ENCODE measurements around the gene RFC5.

Gene RFC5

GRCh38 chr12:118055865-118056773, 39.6 kb downstream of the RFC5 start:
- DNase-seq (ENCODE audit: extremely low read depth, low read depth), result no peak
- TF ChIP-seq CTCF (IDR thresholded peaks at IDR 0.05; ENCODE audit: low read depth, low read length, missing control alignments), result no peak
- no peak overlapping the region for H3K4me3 ChIP-seq (replicated peaks; ENCODE audit: low read depth, low read length)

DNA sequence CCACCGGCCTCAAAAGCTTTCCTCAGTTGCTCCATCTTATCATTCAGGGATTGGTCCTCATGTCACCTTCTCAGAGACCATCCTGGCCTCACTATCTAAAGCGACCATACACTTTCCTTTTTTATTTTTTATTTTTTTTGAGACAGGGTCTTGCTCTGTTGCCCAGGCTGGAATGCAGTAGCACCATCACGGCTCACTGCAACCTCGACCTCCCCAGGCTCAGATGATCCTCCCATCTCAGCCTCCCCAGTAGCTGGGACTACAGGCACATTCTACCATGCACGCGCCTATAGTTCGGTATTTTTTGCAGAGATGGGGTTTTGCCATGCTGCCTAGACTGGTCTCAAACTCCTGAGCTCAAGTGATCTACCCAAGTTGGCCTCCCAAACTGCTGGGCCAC, 41.7 kb downstream of the RFC5 start:
- DNase-seq (ENCODE audit: extremely low read depth, low read depth), result no peak
- no peak for TF ChIP-seq CTCF (IDR thresholded peaks at IDR 0.05; ENCODE audit: low read depth, low read length, missing control alignments)
- H3K4me3 ChIP-seq (replicated peaks; ENCODE audit: low read depth, low read length), result no peak overlapping the region

DNA sequence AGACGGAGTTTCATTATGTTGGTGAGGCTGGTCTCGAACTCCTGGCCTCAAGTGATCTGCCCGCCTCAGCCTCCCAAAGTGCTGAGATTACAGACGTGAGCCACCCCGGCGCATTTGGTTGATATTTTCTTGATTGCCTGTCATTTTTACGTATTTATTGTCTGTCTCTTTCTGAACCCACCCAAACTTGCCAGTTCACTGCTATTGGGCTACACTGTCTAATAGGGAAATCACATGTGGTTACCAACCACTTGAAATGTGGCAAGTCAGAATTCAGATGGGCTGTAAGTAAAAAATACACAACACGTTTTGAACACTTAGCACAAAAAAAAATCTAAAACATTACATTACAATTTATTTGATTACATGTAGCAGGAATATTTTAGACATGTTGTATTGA, 42.4 kb downstream of the RFC5 start:
- no peak for DNase-seq (ENCODE audit: extremely low read depth, low read depth)
- no peak overlapping the region for H3K4me3 ChIP-seq (replicated peaks; ENCODE audit: low read depth, low read length)
- TF ChIP-seq CTCF (IDR thresholded peaks at IDR 0.05; ENCODE audit: low read depth, low read length, missing control alignments), result no peak

GRCh38 chr12:118059341-118060191, 43.1 kb downstream of the RFC5 start:
- no peak for TF ChIP-seq CTCF (IDR thresholded peaks at IDR 0.05; ENCODE audit: low read depth, low read length, missing control alignments)
- DNase-seq (ENCODE audit: extremely low read depth, low read depth), result no peak
- H3K4me3 ChIP-seq (replicated peaks; ENCODE audit: low read depth, low read length), result peak overlapping the region; percentile 76

- TF ChIP-seq CTCF (IDR thresholded peaks at IDR 0.05; ENCODE audit: low read depth, low read length, missing control alignments), result no peak
- DNase-seq (ENCODE audit: extremely low read depth, low read depth), result no peak
- peak overlapping the region; percentile 76 for H3K4me3 ChIP-seq (replicated peaks; ENCODE audit: low read depth, low read length)
Observed at GRCh38 chr12:118060301-118061010, 44.0 kb downstream of the RFC5 start.

GRCh38 chr12:118061011-118061872, 44.7 kb downstream of the RFC5 start, which contains the start of gene WSB2:
WSB2 (minus strand) TSS chr12:118061179; CDS start chr12:118061048, 131 bp downstream.
- no peak for DNase-seq (ENCODE audit: extremely low read depth, low read depth)
- peak within 1 kb of the TSS; percentile 76 for H3K4me3 ChIP-seq (replicated peaks; ENCODE audit: low read depth, low read length)
- TF ChIP-seq CTCF (IDR thresholded peaks at IDR 0.05; ENCODE audit: low read depth, low read length, missing control alignments), result no peak
